G401.6 (cell line): Measurements from ENCODE around the gene ANGPT4.

Experiments used
- FAIRE-seq: peaks from 2 replicates; lab custom pipeline; 2012; peaks lifted over from hg19 to GRCh38; lab: Jason Lieb, UNC

The ANGPT4 gene

GRCh38 chr20:916125-916799 is at the start of gene ANGPT4:
ANGPT4 (minus strand) TSS chr20:916334; CDS start chr20:916214, 120 bp downstream.
- no peak for FAIRE-seq

- FAIRE-seq = no peak
Observed at GRCh38 chr20:963795-964194, 47.7 kb upstream of the ANGPT4 start.

GRCh38 chr20:962683-963082 is 46.5 kb upstream of the ANGPT4 start:
- no peak for FAIRE-seq

- FAIRE-seq = no peak
Observed at GRCh38 chr20:962223-962622, 46.1 kb upstream of the ANGPT4 start.

GRCh38 chr20:961768-962167 is 45.6 kb upstream of the ANGPT4 start:
- no peak for FAIRE-seq

GRCh38 chr20:959996-960615 is 44.0 kb upstream of the ANGPT4 start:
- no peak for FAIRE-seq

- FAIRE-seq = no peak
Observed at GRCh38 chr20:958936-959815, 43.0 kb upstream of the ANGPT4 start.

GRCh38 chr20:957544-957943 is 41.4 kb upstream of the ANGPT4 start:
- no peak for FAIRE-seq

GRCh38 chr20:956330-956951 is 40.3 kb upstream of the ANGPT4 start:
- no peak for FAIRE-seq

- FAIRE-seq = no peak
Observed at GRCh38 chr20:955656-956055, 39.5 kb upstream of the ANGPT4 start.

GRCh38 chr20:955111-955510 is 39.0 kb upstream of the ANGPT4 start:
- FAIRE-seq = no peak

- FAIRE-seq = no peak
Observed at GRCh38 chr20:953742-954141, 37.6 kb upstream of the ANGPT4 start.

- no peak for FAIRE-seq
Observed at GRCh38 chr20:952196-952795, 36.2 kb upstream of the ANGPT4 start.

GRCh38 chr20:951384-952169 is 35.4 kb upstream of the ANGPT4 start:
- FAIRE-seq = no peak

- FAIRE-seq = no peak
Observed at GRCh38 chr20:949717-950116, 33.6 kb upstream of the ANGPT4 start.

- no peak for FAIRE-seq
Observed at GRCh38 chr20:946826-947225, 30.7 kb upstream of the ANGPT4 start.

GRCh38 chr20:945841-946240 is 29.7 kb upstream of the ANGPT4 start:
- no peak for FAIRE-seq

GRCh38 chr20:944774-945410 is 28.8 kb upstream of the ANGPT4 start:
- no peak for FAIRE-seq

- FAIRE-seq = no peak
Observed at GRCh38 chr20:944148-944547, 28.0 kb upstream of the ANGPT4 start.

GRCh38 chr20:942611-943010 is 26.5 kb upstream of the ANGPT4 start:
- FAIRE-seq = no peak

GRCh38 chr20:940926-941325 is 24.8 kb upstream of the ANGPT4 start:
- FAIRE-seq = no peak
